ENCODE results near the gene SNRPE.
"Not testable (repeated sequence)": the region's sequence is repeated elsewhere in the genome, so short reads cannot be mapped to it uniquely, and the experiment has no call there.

SNRPE gene

DNA sequence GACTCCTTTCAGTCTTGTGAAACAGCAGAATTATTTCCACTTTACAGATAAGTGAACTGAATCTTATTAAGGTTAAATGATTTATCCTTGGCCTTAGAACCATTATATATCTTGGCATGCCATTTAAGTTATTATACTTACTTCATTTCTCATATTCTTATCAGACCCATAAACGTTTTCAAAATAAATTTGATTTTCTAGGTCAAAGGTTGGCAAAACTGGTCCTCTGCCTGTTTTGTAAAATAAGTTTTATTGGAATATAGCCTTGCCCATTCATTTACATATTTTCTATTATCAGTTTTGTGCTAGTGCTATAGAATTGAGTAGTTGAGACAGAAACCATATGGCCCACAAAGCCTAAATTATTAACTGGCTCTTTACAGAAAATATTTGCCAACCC is 32.9 kb upstream of the SNRPE start:
- H3K4me3 ChIP-seq (ENCODE audit: low read length) = no peak overlapping the region
- TF ChIP-seq, protein P1, sequence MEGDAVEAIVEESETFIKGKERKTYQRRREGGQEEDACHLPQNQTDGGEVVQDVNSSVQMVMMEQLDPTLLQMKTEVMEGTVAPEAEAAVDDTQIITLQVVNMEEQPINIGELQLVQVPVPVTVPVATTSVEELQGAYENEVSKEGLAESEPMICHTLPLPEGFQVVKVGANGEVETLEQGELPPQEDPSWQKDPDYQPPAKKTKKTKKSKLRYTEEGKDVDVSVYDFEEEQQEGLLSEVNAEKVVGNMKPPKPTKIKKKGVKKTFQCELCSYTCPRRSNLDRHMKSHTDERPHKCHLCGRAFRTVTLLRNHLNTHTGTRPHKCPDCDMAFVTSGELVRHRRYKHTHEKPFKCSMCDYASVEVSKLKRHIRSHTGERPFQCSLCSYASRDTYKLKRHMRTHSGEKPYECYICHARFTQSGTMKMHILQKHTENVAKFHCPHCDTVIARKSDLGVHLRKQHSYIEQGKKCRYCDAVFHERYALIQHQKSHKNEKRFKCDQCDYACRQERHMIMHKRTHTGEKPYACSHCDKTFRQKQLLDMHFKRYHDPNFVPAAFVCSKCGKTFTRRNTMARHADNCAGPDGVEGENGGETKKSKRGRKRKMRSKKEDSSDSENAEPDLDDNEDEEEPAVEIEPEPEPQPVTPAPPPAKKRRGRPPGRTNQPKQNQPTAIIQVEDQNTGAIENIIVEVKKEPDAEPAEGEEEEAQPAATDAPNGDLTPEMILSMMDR (conservative IDR thresholded peaks at IDR 0.05; ENCODE audit: low read length) = no peak
- DNase-seq (ENCODE audit: low read depth) = no peak

DNA sequence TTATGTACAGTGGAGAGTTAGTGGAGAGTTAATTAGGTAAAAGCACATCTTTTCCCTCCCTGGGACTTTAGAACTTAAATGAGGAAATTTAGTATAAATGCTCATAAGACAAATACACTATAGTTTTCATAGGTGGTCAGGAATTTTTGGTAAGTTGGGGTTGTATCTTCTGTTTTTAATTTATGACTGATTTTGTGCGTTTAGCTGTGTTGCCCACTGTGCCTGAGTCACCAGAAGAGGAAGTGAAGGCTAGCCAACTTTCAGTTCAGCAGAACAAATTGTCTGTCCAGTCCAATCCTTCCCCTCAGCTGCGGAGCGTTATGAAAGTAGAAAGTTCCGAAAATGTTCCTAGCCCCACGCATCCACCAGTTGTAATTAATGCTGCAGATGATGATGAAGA is 32.2 kb upstream of the SNRPE start:
- not testable (repeated sequence) for H3K4me3 ChIP-seq (ENCODE audit: low read length)
- peak; percentile 6 for DNase-seq (ENCODE audit: low read depth)

DNA sequence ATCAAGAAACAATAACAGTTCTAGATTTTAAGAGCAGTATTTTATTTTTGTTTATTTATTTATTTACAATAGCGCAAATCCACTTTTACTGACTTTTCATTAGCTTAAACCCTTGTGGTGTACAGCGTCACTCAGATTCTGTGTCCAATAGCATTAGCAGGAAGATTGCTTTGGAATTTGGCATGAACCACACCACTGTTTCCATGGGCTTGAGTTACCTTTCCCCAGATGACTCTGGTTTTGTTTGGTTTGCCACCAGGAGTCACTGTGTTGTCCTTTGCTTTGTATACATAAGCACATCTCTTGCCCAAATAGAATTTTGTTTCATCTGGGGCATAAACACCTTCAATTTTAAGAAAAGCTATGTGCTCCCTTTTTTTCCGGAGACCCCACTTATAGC is 25.9 kb upstream of the SNRPE start:
- no peak for DNase-seq (ENCODE audit: low read depth)
- H3K4me3 ChIP-seq (ENCODE audit: low read length) = no peak overlapping the region
- TF ChIP-seq, protein P1 (conservative IDR thresholded peaks at IDR 0.05; ENCODE audit: low read length) = no peak

DNA sequence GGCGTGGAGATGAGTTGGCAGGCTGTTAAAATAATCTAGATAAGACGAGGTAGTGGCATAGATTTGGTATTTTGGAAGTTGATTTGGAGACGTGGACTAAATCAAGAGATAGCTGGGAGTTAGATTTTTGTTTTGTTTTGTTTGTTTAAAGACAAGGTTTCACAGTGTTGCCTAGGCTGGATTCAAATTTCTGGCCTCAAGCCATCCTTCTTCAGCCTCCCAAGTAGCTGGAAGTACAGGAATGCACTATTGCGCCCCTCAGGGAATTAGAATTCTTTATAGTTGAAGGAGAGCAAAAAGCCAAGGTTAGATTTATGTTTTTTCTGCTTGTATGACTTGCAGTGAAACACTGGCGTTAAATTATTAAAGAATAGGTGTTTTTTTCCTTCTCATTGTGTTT is 22.3 kb upstream of the SNRPE start:
- H3K4me3 ChIP-seq (ENCODE audit: low read length) = no peak overlapping the region
- peak; percentile 83 for DNase-seq (ENCODE audit: low read depth)
- TF ChIP-seq, protein P1 (conservative IDR thresholded peaks at IDR 0.05; ENCODE audit: low read length) = no peak

DNA sequence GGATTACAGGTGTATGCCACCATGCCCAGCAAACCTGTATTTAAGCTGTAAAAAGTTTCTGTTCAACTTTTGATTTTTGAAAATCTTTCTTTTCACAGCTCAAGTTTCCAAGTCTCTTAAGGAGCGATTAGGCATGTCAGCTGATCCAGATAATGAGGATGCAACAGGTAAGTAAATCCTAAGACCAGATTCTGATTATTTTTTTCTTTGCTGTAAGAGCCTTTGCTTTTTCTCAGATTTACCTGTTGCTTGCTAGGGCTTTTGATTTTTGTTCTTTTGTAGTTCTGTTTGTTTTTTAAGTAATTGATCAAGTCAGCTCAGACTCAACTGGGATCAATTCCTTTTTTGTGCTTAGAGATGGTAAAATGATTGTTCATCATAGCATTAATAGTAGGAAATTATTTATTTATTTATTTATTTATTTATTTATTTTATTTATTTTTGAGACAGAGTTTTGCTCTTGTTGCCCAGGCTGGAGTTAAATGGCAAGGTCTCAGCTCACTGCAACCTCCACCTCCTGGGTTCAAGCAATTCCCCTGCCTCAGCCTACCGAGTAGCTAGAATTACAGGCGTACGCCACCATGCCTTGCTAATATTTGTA is 21.1 kb upstream of the SNRPE start:
- H3K4me3 ChIP-seq (ENCODE audit: low read length) = no peak overlapping the region
- TF ChIP-seq, protein P1 (conservative IDR thresholded peaks at IDR 0.05; ENCODE audit: low read length) = no peak
- DNase-seq (ENCODE audit: low read depth) = no peak

DNA sequence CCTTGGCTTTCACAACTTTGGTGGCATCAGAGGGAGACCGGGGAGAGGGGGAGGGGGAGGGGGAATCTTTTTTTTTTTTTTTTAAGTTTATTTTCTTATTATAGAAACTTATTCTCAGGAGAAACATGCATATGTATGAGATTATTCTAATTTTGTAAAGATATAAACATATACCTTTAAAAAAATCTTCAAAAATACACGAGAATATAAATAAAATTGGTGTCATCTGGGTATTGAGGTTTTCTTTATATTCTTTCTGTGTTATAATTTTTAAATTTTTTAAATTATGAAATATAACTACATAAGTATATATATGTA is 18.9 kb upstream of the SNRPE start:
- H3K4me3 ChIP-seq (ENCODE audit: low read length) = no peak overlapping the region
- DNase-seq (ENCODE audit: low read depth) = no peak
- TF ChIP-seq, protein P1 (conservative IDR thresholded peaks at IDR 0.05; ENCODE audit: low read length) = no peak

DNA sequence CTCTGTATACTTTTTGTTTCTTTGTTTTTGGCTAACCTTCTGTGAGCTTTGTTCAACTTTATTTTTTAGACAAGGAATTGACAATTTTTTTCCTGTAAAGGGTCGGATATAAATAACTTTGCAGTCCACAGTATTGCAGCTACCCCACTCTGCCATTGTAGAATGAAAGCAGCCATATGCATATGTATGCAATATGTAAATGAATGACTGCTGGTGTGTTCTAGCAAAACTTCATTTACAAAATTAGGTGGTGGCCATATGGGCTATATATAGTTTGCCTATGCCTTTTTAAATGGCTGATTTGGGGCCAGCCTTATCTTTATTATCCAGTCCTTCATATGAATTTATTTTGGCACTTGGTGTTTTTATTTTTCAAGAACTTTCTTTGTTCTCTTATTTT is 18.0 kb upstream of the SNRPE start:
- no peak for DNase-seq (ENCODE audit: low read depth)
- TF ChIP-seq, protein P1 (conservative IDR thresholded peaks at IDR 0.05; ENCODE audit: low read length) = no peak
- H3K4me3 ChIP-seq (ENCODE audit: low read length) = no peak overlapping the region

DNA sequence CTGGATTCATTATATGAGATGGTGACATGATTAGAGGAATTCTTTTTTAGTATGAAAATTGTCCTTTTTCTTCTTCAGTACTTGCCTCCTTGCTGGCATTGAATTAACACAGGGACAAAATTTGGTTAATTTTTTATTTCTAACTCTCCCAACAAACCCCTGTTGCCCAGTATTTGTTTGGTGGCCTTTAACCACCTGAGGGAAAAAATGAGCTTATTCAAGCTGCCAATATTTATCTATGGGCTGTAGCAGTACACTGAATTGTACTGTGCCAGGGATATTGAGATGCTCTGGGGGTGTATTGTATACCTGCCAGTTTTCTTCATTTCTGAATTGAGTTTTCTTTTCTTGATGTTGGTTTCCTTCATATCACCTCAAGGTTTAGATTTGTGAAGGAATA is 8.3 kb upstream of the SNRPE start:
- DNase-seq (ENCODE audit: low read depth); H3K4me3 ChIP-seq (ENCODE audit: low read length): not testable (repeated sequence)
